ENCODE measurements around the gene DNMT3L.

DNA sequence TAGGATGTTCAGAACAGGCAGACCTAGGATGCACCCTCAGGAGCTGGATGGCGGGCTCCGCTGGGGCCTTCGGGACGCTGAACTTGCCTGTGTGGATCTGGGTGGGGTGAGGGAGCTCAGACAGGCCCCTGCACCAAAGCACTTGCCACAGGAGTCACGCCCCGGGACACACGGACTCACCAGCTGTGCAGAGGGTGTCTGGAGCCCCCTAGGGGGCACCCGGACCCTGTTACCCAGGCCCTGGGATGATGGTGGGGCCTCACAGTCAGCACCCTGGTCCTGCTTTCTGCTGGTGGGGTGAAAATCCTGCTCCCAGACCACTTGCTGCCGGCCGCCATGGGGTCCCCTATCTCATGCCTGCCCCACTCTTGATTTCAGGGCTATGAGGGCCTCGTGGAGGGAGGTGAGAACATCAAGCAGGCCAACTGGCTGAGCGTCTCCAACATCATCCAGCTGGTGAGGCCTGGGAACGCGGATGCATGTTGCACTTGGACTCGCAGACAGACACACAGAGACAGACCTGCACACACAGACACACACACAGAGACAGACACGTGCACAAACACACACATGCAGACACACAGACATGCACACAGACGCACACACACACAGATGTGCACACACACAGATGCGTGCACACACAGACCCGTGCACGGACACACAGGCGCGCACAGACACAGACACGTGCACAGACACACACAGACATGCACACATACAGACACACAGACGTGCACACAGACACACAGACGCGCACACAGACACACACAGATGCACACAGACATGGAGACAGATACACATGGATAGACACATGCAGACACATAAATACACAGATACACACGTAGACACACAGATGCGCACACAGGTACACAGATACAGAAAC, 49.2 kb upstream of the DNMT3L start:
- TF ChIP-seq POLR2A (IDR thresholded peaks at IDR 0.05) = no peak
- TF ChIP-seq, protein P1, sequence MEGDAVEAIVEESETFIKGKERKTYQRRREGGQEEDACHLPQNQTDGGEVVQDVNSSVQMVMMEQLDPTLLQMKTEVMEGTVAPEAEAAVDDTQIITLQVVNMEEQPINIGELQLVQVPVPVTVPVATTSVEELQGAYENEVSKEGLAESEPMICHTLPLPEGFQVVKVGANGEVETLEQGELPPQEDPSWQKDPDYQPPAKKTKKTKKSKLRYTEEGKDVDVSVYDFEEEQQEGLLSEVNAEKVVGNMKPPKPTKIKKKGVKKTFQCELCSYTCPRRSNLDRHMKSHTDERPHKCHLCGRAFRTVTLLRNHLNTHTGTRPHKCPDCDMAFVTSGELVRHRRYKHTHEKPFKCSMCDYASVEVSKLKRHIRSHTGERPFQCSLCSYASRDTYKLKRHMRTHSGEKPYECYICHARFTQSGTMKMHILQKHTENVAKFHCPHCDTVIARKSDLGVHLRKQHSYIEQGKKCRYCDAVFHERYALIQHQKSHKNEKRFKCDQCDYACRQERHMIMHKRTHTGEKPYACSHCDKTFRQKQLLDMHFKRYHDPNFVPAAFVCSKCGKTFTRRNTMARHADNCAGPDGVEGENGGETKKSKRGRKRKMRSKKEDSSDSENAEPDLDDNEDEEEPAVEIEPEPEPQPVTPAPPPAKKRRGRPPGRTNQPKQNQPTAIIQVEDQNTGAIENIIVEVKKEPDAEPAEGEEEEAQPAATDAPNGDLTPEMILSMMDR (IDR thresholded peaks at IDR 0.05 in 8 of 11, conservative IDR thresholded peaks at IDR 0.05 in 3 of 11) = no peak

Measured in spleen (tissue), 7 donors.